Urinary bladder (tissue), 4 donors: ENCODE data around the gene AFAP1L2. TPM values are rescaled to one million over a fixed set of nuclear protein-coding genes. Genes with fewer than 3 reads are reported as not detected.

Experiments
- DNase-seq: peaks from one replicate; pipeline ENCODE4 v3.0.0-alpha.2; 2015; ENCODE audit errors: extremely low spot score
- H3K27ac ChIP-seq: one replicate; pipeline ENCODE4 v1.5.1; 2013; ENCODE audit warnings: low read depth, mild to moderate bottlenecking, moderate library complexity
- H3K36me3 ChIP-seq: one replicate; pipeline ENCODE4 v1.6.1; 2013; ENCODE audit warnings: mild to moderate bottlenecking, moderate library complexity; ENCODE audit not compliant: insufficient read depth
- H3K4me1 ChIP-seq: one replicate; pipeline ENCODE4 v1.6.1; 2013; ENCODE audit warnings: mild to moderate bottlenecking, moderate library complexity; ENCODE audit not compliant: insufficient read depth
- H3K4me3 ChIP-seq: one replicate; pipeline ENCODE4 v1.5.1; 2013; ENCODE audit warnings: low read depth, low read length
- WGBS: extraction: QIAGEN DNeasy Blood & Tissue Kit; methylation state at CpG from one replicate; pipeline ENCODE4 v1.1.7; 2013; 5-methylcytosine and 5-hydroxymethylcytosine counted together
- polyA plus RNA-seq: library from polyadenylated mRNA; stranded (reverse); fragments of 200-250 nt; gene quantifications from one replicate; pipeline ENCODE4 v1.2.3, GENCODE V29; 2013
- total RNA-seq: library from RNA; depleted of rRNA; stranded (reverse); fragments of >200 nt; gene quantifications from one replicate; pipeline ENCODE4 v1.2.3, GENCODE V29; 2014
- donor health status: healthy with polysubstance abuse.
- donor health status: healthy.

Gene AFAP1L2
- total and polyA plus RNA-seq, 2 donors: 9.1 to 32.6 TPM

GRCh38 chr10:114308531-114309363 is 95.6 kb downstream of the AFAP1L2 start:
- WGBS: 81% methylated on average over 9 of the region's 9 CpGs
- DNase-seq: no peak
- Histone ChIP-seq H3K4me3 (no peak overlapping the region), H3K4me1 (no peaks in the 10 kb centered on the region), H3K36me3 (no peaks in the 10 kb centered on the region), H3K27ac (no peak overlapping the region)

GRCh38 chr10:114307731-114308130 is 96.6 kb downstream of the AFAP1L2 start:
- DNase-seq: no peak
- H3K27ac ChIP-seq: no peak overlapping the region
- no peak overlapping the region for H3K4me3 ChIP-seq
- WGBS: 87% methylated on average over 10 of the region's 10 CpGs
- H3K36me3 ChIP-seq: no peaks in the 10 kb centered on the region
- no peaks in the 10 kb centered on the region for H3K4me1 ChIP-seq

- H3K27ac ChIP-seq: no peak overlapping the region
- no peaks in the 10 kb centered on the region for H3K4me1 ChIP-seq
- 92% methylated on average over 18 of the region's 19 CpGs for WGBS
Measured at GRCh38 chr10:114306116-114306973, 98.0 kb downstream of the AFAP1L2 start.

DNA sequence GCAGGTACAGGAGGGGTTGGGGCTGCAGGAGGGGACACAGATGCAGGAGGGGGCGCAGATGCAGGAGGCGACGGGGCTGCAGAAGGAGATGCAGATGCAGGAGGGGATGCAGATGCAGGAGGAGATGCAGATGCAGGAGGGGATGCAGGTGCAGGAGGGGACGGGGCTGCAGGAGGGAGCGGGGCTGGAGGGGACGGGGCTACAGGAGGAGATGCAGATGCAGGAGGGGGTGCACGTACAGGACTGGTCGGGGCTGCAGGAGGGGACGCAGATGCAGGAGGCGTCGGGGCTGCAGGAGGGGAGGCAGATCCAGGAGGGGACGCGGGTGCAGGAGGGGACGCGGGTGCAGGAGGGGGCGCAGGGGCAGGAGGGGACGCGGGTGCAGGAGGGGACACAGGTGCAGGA is 98.8 kb downstream of the AFAP1L2 start:
- Histone ChIP-seq H3K4me3 (no peak overlapping the region), H3K4me1 (no peaks in the 10 kb centered on the region), H3K36me3 (no peaks in the 10 kb centered on the region), H3K27ac (no peak overlapping the region)
- DNase-seq: no peak
- WGBS: 96% methylated on average over 18 of the region's 18 CpGs

More at GRCh38 chr10:114306116-114306973, 98.0 kb downstream of the AFAP1L2 start:
- DNase-seq: no peak
- H3K36me3 ChIP-seq: no peaks in the 10 kb centered on the region
- H3K4me3 ChIP-seq: no peak overlapping the region

DNA sequence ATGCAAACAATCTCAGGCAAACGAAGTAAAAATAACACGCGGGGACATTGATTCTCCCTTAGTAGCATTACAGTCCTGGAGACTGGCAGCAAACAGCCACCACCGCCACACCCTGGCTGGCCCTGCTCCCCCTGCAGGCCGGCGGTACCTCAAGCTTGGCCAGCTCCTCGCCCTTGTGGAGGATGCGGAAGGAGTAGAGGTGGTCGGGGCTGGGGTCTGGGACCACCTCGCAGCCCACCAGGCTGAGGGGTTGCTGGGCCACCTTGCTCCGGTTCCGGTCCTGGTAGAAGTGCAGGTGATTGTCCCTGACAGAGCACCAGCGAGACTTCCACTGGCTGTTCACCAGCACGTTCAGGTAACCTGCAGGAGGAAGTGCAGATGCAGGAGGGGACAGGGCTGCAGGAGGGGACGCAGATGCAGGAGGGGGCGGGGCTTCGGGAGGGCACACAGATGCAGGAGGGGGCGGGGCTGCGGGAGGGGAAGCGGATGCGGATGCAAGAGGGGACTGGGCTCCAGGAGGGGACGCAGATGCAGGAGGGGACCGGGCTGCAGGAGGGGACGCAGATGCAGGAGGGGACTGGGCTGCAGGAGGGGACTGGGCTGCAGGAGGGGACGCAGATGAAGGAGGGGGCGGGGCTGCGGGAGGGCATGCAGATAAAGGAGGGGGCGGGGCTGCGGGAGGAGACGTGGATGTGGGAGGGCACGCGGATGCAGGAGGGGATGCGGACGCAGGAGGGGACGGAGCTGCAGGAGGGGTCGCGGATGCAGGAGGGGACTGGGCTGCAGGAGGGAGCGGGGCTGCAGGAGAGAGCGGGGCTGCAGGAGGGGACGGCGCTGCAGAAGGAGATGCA is 99.5 kb downstream of the AFAP1L2 start:
- Histone ChIP-seq H3K27ac (no peak overlapping the region), H3K4me1 (no peaks in the 10 kb centered on the region), H3K36me3 (no peaks in the 10 kb centered on the region), H3K4me3 (peak overlapping the region; percentile 9)
- peak; percentile 28 for DNase-seq
- WGBS: 14% methylated on average over 41 of the region's 41 CpGs

DNA sequence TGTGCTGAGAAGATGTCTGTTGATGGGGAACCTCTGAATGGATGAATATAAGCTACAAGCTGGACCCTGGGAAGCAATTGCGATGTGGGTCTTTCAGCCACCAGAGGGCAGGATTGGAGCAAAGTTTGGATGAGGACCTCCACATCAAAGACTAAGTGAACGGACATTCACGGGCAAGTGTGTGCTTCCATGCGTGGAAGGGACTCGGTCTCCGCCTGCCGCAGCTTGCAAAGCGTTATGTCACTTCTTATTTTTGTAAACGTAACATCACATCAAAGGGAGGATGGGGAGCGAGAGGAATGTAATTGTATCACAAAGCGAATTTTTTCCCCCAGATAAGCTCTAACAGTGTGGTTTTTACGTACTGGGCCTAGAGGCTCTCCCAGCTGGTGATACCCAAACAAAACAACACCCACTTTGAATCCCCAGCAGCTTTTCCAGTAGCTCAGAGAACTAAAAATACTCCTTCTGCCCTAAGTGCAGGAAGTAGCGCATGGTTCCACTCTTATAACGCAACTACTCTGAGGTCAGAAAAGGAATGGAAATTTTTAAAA is 100.2 kb downstream of the AFAP1L2 start:
- Histone ChIP-seq H3K4me3 (peak overlapping the region; percentile 9), H3K4me1 (no peaks in the 10 kb centered on the region), H3K36me3 (no peaks in the 10 kb centered on the region), H3K27ac (no peak overlapping the region)
- DNase-seq: peak; percentile 89
- WGBS: 3% methylated on average over 14 of the region's 14 CpGs

DNA sequence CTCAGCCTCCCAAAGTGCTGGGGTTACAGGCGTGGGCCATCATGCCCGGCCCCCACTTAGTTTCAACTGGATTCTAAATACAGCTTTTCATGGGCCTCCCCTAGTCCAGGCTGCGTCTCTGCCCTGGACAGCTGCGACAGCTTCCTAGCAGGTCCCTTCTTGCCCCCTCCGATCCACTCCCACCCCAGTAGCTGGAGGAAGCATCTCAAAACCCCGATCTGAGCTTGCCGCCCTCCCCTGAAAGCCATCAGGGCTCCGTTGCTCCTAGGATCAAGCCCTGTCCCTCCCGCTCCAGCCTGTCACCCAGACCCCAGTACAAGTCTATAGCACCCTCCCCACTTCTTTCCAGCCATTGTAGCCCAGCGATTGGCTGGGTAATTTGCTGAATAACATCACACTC is 100.7 kb downstream of the AFAP1L2 start:
- H3K36me3 ChIP-seq: no peaks in the 10 kb centered on the region
- DNase-seq: no peak
- no peaks in the 10 kb centered on the region for H3K4me1 ChIP-seq
- no peak overlapping the region for H3K4me3 ChIP-seq
- WGBS: 74% methylated on average over 10 of the region's 10 CpGs
- H3K27ac ChIP-seq: no peak overlapping the region

GRCh38 chr10:114301951-114302710 is 102.2 kb downstream of the AFAP1L2 start:
- DNase-seq: no peak
- Histone ChIP-seq H3K36me3 (no peaks in the 10 kb centered on the region), H3K4me1 (no peaks in the 10 kb centered on the region), H3K4me3 (no peak overlapping the region), H3K27ac (no peak overlapping the region)
- 68% methylated on average over 14 of the region's 14 CpGs for WGBS

DNA sequence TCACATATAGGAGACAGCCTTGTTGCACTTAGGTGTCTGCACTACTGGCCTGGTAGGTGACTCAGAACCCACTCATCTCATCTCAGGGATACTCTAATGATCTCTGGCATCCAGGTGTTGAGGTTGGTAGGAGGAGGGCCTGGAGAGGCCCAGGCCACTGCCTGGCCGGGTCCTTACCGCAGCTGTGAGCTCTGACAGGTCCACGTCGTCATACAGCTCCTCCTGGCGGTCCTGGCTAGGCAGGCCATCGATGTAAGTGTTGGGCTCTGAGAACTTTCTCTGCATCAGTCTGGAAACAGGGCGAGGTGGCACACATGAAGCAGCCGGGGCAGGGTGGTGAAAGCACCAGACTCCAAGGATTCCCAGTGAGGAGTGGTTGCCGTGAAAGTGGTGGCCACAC is 103.1 kb downstream of the AFAP1L2 start:
- DNase-seq: no peak
- H3K36me3 ChIP-seq: peaks cover 5% of the 10 kb centered on the region
- H3K27ac ChIP-seq: no peak overlapping the region
- 96% methylated on average over 9 of the region's 9 CpGs for WGBS
- no peak overlapping the region for H3K4me3 ChIP-seq
- no peaks in the 10 kb centered on the region for H3K4me1 ChIP-seq

- peaks cover 5% of the 10 kb centered on the region for H3K36me3 ChIP-seq
- 96% methylated on average over 16 of the region's 16 CpGs for WGBS
- no peak for DNase-seq
- H3K4me1 ChIP-seq: no peaks in the 10 kb centered on the region
- H3K4me3 ChIP-seq: no peak overlapping the region
- H3K27ac ChIP-seq: no peak overlapping the region
Measured at GRCh38 chr10:114300036-114300645, 104.2 kb downstream of the AFAP1L2 start.

- no peak for DNase-seq
- H3K4me1 ChIP-seq: no peaks in the 10 kb centered on the region
- H3K36me3 ChIP-seq: peaks cover 5% of the 10 kb centered on the region
- no peak overlapping the region for H3K27ac ChIP-seq
- WGBS: 98% methylated on average over 14 of the region's 14 CpGs
- H3K4me3 ChIP-seq: no peak overlapping the region
Measured at GRCh38 chr10:114297136-114297705, 107.1 kb downstream of the AFAP1L2 start.

DNA sequence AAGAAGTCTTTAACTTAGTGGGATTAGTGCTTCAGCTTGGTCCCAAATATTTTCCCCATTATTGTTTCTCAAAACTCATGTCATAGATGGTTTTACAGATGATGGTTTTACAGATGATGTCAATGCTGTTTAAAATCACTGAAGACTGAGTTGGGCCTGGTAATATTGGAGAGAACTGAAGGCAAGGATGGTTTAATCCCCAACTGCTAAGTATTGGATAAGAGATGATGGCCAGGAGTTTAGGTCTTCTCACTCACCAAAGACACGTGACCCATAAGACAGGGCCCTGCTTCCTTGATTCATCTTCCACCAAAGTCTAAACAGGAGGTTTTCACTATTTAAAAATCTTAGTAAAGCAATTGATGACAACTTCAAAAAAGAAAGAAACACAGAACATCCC is 108.9 kb downstream of the AFAP1L2 start:
- no peak overlapping the region for H3K27ac ChIP-seq

More for the DNA sequence above, 108.9 kb downstream of the AFAP1L2 start:
- no peaks in the 10 kb centered on the region for H3K4me1 ChIP-seq
- H3K4me3 ChIP-seq: no peak overlapping the region
- peaks cover 5% of the 10 kb centered on the region for H3K36me3 ChIP-seq
- 48% methylated on average over 1 of the region's 1 CpG for whole genome bisulfite sequencing
- no peak for DNase-seq
